Stimulated activated CD4-positive, alpha-beta T cell treated with anti-CD3 and anti-CD28 coated beads, Interleukin-15, amount 100 ng/mL, for 1 hour (primary cell): ENCODE data around the gene TGFB3.
"Not testable (repeated sequence)": the region's sequence is repeated elsewhere in the genome, so short reads cannot be mapped to it uniquely, and the experiment has no call there.

Experiments used
- DNase-seq, 2 donors: peaks; one replicate each; pipeline ENCODE4 v3.0.0-alpha.2; 2020; ENCODE audit warnings: low read depth in 1 of 2, low spot score in 1 of 2

Gene TGFB3

GRCh38 chr14:75960231-75960630 lies 21.6 kb downstream of the TGFB3 start:
- DNase-seq: no peak

- no peak for DNase-seq
These were observed 22.8 kb downstream of the TGFB3 start for GRCh38 chr14:75959031-75959430.

- DNase-seq: no peak
These were observed 29.3 kb downstream of the TGFB3 start for GRCh38 chr14:75952489-75952888.

- no peak for DNase-seq
These were observed 35.0 kb downstream of the TGFB3 start for GRCh38 chr14:75946785-75947184.

- no peak for DNase-seq
These were observed 37.1 kb downstream of the TGFB3 start for GRCh38 chr14:75944607-75945241.

- no peak for DNase-seq
These were observed 40.8 kb downstream of the TGFB3 start for GRCh38 chr14:75941030-75941429.

- DNase-seq: no peak
These were observed 42.6 kb downstream of the TGFB3 start for GRCh38 chr14:75939200-75939599.

GRCh38 chr14:75934998-75935628 lies 46.7 kb downstream of the TGFB3 start:
- DNase-seq: no peak

GRCh38 chr14:75933712-75934296 lies 48.0 kb downstream of the TGFB3 start:
- DNase-seq: no peak

GRCh38 chr14:75928690-75929181 lies 53.1 kb downstream of the TGFB3 start:
- DNase-seq: no peak

- no peak for DNase-seq
These were observed 54.2 kb downstream of the TGFB3 start for GRCh38 chr14:75927564-75928087.

GRCh38 chr14:75926431-75927115 lies 55.2 kb downstream of the TGFB3 start:
- DNase-seq: no peak

- not testable (repeated sequence) for DNase-seq
These were observed 56.5 kb downstream of the TGFB3 start for GRCh38 chr14:75925141-75925840.

- DNase-seq: not testable (repeated sequence)
These were observed 61.4 kb downstream of the TGFB3 start for GRCh38 chr14:75920421-75920820.

GRCh38 chr14:75917946-75918335 lies 63.9 kb downstream of the TGFB3 start:
- DNase-seq: no peak

- no peak for DNase-seq
These were observed 64.4 kb downstream of the TGFB3 start for GRCh38 chr14:75917322-75917945.

GRCh38 chr14:75915045-75915444 lies 66.8 kb downstream of the TGFB3 start:
- DNase-seq: no peak

GRCh38 chr14:75913183-75913582 lies 68.6 kb downstream of the TGFB3 start:
- no peak for DNase-seq

- no peak for DNase-seq
These were observed 69.9 kb downstream of the TGFB3 start for GRCh38 chr14:75911883-75912282.

GRCh38 chr14:75910048-75910447 lies 71.7 kb downstream of the TGFB3 start:
- DNase-seq: no peak

- DNase-seq: no peak
These were observed 72.2 kb downstream of the TGFB3 start for GRCh38 chr14:75909630-75910029.
